SK-N-MC (cell line): ENCODE results near the gene COTL1.

ENCODE experiments used
- DNase-seq: peaks from one replicate; pipeline ENCODE4 v3.0.0-alpha.2; 2011; ENCODE audit warnings: low read depth, low spot score
- H3K27ac ChIP-seq: fragments of 200-600 bp; sonication (generic); 2 replicates; pipeline ENCODE4 v1.5.1; 2016; ENCODE audit warnings: mixed run types
- H3K36me3 ChIP-seq: fragments of 200-600 bp; sonication (generic); 2 replicates; pipeline ENCODE4 v1.6.1; 2017; ENCODE audit warnings: antibody characterized with exemption, low read length, mixed read lengths; ENCODE audit not compliant: insufficient read depth
- H3K4me3 ChIP-seq: fragments of 200-600 bp; sonication (generic); 2 replicates; pipeline ENCODE4 v1.5.1; 2016
- H3K9ac ChIP-seq: fragments of 200-600 bp; sonication (generic); 2 replicates; pipeline ENCODE4 v1.8.0; 2017; ENCODE audit warnings: mixed run types, mixed read lengths; ENCODE audit not compliant: insufficient read length
- H3K9me3 ChIP-seq: fragments of 200-600 bp; sonication (generic); 2 replicates; pipeline ENCODE4 v1.6.1; 2017; ENCODE audit warnings: low read depth, mild to moderate bottlenecking, antibody characterized with exemption, low read length, moderate library complexity, mixed read lengths
- EZH2 ChIP-seq: fragments of 200-600 bp; sonication (generic); IDR thresholded peaks from one replicate; pipeline ENCODE4 v1.6.1; 2017; ENCODE audit warnings: antibody characterized with exemption
- FOXP2 ChIP-seq: optimal IDR thresholded peaks from 2 replicates; pipeline ENCODE3; 2011; ENCODE audit warnings: mild to moderate bottlenecking, moderate library complexity; ENCODE audit not compliant: insufficient read depth; ENCODE audit errors: extremely low read length, control extremely low read depth
- POLR2AphosphoS5 ChIP-seq: IDR thresholded peaks from 2 replicates; pipeline ENCODE4 v1.6.1; 2012; ENCODE audit warnings: mild to moderate bottlenecking, low read depth, low read length, borderline replicate concordance

COTL1 gene

DNA sequence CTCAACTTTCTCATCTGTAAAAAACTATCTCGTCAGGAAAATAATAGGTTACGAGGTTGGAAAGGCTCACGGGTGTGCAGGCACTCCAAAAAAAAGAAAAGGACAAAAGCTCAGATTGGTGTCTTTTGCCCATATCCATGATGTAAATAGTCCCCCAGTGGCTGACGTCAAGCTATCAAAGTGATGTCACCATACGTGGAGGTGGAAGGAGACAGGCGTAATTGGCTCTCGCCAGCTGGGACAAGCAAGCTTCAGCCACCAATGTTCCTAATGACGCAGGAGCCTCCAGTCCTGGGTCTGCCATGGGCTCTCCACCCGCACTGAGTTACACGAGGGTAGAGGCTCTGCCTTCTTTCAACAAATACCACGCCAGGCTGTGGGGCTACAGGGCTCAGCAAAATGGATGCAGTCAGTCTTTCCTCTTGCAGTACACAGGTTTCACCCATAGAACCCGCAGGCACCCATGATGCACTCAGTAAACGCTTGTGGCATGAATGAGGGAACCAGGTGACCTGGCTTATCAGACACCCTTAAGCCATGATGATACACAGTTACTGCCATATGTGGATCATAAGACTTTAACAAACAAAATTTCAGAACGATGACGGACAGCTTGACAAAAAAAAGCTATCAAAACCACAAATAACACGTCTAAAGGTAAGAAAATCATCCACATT lies 50.5 kb downstream of the COTL1 start:
- Histone ChIP-seq H3K9ac (no peak overlapping the region), H3K4me3 (no peak overlapping the region), H3K27ac (no peak overlapping the region), H3K36me3 (no peaks in the 10 kb centered on the region), H3K9me3 (no peaks in the 10 kb centered on the region)
- no peak for DNase-seq
- TF ChIP-seq FOXP2 (no peak), POLR2AphosphoS5 (no peak), EZH2 (no peak)

DNA sequence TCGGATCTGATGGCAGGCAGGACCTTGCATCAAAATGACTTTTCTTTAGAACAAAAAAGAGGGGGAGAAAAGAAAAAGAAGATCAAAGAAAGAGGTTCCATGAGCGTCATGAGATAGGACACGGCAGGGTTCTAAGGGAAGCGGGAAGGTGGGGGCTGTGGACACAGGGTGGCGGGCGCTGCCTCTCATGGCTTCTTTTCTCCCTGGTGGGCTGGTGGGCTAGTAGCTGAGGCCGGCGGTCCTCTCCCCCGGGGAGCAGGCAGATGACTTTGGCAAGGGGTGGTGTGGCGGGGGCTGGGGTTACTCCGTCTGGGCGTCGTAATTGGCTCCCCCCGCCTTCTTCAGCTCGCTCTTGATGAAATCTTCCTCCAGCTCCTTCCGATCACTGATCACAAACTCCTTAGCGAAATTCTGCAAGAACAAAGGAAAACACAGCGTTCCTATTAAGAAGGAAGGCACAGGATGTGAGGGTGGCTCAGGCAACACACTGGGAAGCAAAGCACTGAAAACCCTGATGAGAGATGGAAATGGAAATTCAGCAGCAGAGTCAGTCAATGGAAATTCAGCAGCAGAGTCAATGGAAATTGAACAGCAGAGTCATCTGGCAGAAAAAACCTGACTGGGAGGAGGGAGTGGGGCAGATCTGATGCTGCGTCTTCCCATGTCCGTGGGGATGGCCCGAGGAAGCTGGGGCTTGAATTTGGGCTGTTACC lies 51.2 kb downstream of the COTL1 start:
- H3K9me3 ChIP-seq, result no peaks in the 10 kb centered on the region
- H3K27ac ChIP-seq, result no peak overlapping the region
- H3K36me3 ChIP-seq, result no peaks in the 10 kb centered on the region
- no peak overlapping the region for H3K9ac ChIP-seq
- no peak for DNase-seq
- H3K4me3 ChIP-seq, result no peak overlapping the region
- TF ChIP-seq POLR2AphosphoS5 (no peak), EZH2 (no peak), FOXP2 (no peak)

DNA sequence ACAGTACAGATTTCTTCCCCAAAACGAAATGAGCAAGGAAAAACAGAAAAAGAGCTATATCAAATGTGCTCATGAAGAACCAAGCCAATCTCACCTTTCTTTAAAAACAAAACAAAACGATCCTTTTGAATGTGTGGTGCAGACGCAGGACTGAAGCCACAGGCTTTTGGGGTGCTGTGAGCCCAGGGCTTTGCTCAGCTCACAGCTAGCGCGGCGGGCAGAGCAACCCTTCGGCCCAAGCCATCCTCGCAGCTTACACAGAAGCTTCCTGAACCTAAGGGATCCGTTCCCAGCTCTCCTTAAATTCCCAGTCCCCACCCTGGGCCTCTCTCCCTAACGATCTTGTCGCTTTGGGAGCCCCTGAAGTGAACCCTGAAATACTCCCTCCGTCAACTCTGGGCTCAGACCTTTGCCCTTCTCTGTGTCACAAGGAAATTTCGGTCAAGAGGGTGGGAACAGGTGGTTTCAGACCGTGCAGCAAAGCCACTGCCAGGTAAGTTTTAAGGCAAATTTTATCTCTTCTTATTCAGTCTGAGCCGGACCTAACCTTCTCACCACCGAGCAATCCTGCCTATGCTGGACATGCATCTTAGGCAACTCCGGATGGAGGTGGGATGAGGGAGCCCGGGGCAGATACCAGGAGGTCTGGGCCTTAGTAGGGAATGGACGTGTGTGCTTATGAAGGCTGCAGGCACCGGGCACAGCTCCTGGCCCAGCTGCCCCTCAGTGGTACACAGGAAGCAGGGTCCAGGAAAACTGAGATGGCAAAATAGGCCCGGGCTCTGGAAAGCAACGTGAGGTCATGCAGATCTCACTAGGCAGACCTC lies 52.0 kb downstream of the COTL1 start:
- H3K9ac ChIP-seq, result no peak overlapping the region

DNA sequence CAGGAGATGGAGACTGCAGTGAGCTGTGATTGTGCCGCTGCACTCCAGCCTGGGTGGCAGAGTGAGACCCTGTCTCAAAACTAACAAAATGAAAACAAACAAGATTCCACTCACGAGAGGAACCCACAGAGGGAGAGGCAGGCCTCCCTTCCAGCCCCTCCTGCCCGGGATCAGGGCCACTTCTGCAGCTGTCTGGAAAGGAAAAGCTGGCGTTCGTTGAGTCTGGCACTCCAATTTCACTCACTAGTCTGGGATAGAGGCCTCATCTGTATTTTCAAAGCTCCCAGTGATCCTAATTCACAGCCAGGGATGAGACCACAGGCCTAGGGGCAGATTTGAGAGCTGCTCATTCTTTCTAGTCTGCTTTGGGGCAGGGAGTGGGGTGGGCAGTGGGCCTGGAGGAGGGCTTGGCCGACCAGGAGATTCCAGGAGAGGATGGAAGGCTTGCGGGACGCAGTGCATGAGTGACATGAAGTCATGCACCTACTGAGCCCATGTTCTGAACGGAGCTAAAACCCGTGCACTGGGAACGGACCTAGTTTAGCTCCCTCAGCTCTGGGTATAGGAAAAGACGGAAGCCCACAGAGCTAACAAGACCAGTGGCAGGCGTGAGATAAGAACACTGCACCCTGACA lies 54.0 kb downstream of the COTL1 start:
- H3K4me3 ChIP-seq, result no peak overlapping the region
- H3K9ac ChIP-seq, result no peak overlapping the region
- H3K9me3 ChIP-seq, result no peaks in the 10 kb centered on the region
- no peaks in the 10 kb centered on the region for H3K36me3 ChIP-seq
- no peak for DNase-seq
- TF ChIP-seq FOXP2 (no peak), EZH2 (no peak), POLR2AphosphoS5 (no peak)
- H3K27ac ChIP-seq, result no peak overlapping the region

More for the DNA sequence above, 52.0 kb downstream of the COTL1 start:
- H3K36me3 ChIP-seq, result no peaks in the 10 kb centered on the region
- no peak overlapping the region for H3K27ac ChIP-seq
- H3K9me3 ChIP-seq, result no peaks in the 10 kb centered on the region
- TF ChIP-seq POLR2AphosphoS5 (no peak), EZH2 (no peak), FOXP2 (no peak)
- no peak for DNase-seq
- no peak overlapping the region for H3K4me3 ChIP-seq

DNA sequence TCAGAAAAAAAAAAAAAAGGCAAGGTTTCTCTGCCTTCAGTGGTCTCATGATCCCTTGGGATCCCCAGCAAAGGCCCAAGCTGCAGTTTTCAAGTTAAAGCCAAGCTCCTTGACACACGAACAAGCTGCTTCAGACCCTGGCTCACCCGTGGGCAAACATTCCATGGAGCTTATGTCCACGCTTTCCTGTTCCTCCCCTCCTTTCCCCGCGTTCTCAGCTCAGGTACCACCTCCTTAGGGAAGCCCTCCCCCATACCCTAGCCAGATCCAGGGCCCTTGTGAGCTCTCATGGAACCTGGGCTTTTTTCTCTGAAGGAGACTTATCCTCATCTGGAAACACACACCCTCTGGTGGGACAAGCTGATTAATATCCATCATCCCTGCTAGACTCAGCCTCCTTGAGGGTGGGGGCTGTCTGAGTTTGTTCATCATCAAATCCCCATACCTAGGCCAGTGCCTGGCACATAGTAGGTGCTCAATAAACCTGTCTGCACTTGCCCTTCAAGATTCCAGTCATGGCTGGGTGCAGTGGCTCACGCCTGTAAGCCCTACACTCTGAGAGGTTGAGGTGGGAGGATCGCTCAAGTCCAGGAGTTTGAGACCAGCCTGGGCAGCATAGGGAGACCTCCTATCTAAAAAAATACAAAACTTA lies 54.7 kb downstream of the COTL1 start:
- H3K9ac ChIP-seq, result no peak overlapping the region
- TF ChIP-seq POLR2AphosphoS5, result no peak
- no peak for TF ChIP-seq EZH2
- TF ChIP-seq FOXP2, result no peak
- no peak overlapping the region for H3K4me3 ChIP-seq
- H3K36me3 ChIP-seq, result no peaks in the 10 kb centered on the region
- H3K27ac ChIP-seq, result no peak overlapping the region
- DNase-seq, result no peak
- no peaks in the 10 kb centered on the region for H3K9me3 ChIP-seq

DNA sequence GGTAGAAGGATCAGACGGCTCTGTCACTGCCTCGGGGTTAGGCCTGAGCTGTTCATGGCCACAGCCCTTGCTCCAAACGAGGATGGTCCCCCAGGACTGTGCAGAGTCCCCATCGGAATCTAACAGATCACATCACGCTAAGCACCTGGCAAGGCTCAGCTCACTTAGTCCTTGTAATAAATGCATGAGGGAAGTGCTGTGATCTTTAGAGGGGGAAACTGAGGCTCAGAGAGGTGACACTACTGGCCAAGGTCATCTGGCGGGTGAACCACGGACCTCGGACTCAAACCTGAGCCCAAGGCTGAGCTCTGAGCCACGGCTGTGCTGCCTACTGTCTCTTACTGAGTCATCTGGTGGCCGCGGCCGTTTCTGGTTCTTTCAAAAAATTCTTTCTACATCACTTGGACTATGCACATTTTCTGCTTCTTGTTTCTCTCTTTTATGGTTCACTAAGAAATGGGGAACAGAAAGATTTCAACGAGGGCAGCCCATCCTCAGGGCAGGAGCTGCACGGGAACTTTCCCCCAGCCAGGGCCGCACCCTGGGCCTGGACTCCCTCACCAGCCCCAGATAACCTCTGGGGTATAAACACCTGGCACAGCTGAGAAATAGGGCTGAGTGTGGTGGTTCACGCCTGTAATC lies 55.6 kb downstream of the COTL1 start:
- H3K9me3 ChIP-seq, result no peaks in the 10 kb centered on the region
- H3K36me3 ChIP-seq, result no peaks in the 10 kb centered on the region
- no peak overlapping the region for H3K4me3 ChIP-seq
- no peak overlapping the region for H3K9ac ChIP-seq
- TF ChIP-seq EZH2 (no peak), FOXP2 (no peak), POLR2AphosphoS5 (no peak)
- no peak overlapping the region for H3K27ac ChIP-seq
- no peak for DNase-seq

DNA sequence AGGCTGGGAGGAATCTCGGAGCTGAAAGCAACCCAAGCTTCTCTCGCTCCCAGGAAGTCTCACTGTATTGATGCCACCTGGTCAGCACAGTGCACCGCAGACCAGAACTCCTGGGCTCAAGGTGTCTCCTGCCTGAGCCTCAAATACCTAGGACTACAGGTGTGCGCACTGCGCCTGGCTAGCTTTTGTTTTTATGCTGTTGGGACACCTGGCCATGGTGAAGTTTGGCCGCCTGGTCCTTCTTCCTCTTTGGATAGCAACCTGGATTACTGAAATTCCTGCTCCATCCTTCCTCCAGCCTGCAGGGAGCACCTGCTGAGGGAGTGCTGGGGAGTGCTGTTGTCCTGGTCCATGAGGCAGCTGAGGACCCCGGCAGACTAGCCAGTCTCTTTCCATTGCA lies 56.6 kb downstream of the COTL1 start:
- DNase-seq, result no peak
- TF ChIP-seq EZH2 (no peak), FOXP2 (no peak), POLR2AphosphoS5 (no peak)
- H3K36me3 ChIP-seq, result no peaks in the 10 kb centered on the region
- H3K9me3 ChIP-seq, result no peaks in the 10 kb centered on the region
- no peak overlapping the region for H3K27ac ChIP-seq
- H3K4me3 ChIP-seq, result no peak overlapping the region
- no peak overlapping the region for H3K9ac ChIP-seq
